GM23338 (cell line): ENCODE data around the gene KRT16. TPM values are rescaled to one million over a fixed set of nuclear protein-coding genes. Genes with fewer than 3 reads are reported as not detected.

Experiments used
- ATAC-seq: fragments of 200-7000 bp; cut with Tn5 transposase; 3 replicates; pipeline ENCODE4 v1.9.1; 2020
- DNase-seq: peaks from one replicate; pipeline ENCODE4 v3.0.0-alpha.2; 2015; ENCODE audit warnings: low spot score
- H2AFZ ChIP-seq: fragments of 200-600 bp; sonication (generic); 2 replicates; pipeline ENCODE4 v1.8.0; 2016; ENCODE audit warnings: antibody characterized with exemption, mild to moderate bottlenecking, moderate library complexity
- H3F3A ChIP-seq: fragments of 200-600 bp; sonication (generic); replicated peaks from 2 replicates; pipeline ENCODE4 v1.8.0; 2017; ENCODE audit warnings: antibody characterized with exemption, mixed run types, low read depth
- H3K27ac ChIP-seq: fragments of 200-600 bp; sonication (generic); 2 replicates; pipeline ENCODE4 v1.6.1; 2016; ENCODE audit warnings: low read depth
- H3K27me3 ChIP-seq: fragments of 200-600 bp; sonication (generic); 2 replicates; pipeline ENCODE4 v1.8.0; 2016; ENCODE audit warnings: mild to moderate bottlenecking, mixed run types, moderate library complexity; ENCODE audit not compliant: insufficient read depth
- H3K36me3 ChIP-seq: fragments of 200-600 bp; sonication (generic); 2 replicates; pipeline ENCODE4 v1.8.0; 2016; ENCODE audit warnings: mild to moderate bottlenecking; ENCODE audit not compliant: insufficient read depth
- H3K4me1 ChIP-seq: fragments of 200-600 bp; sonication (generic); 2 replicates; pipeline ENCODE4 v1.8.0; 2016; ENCODE audit warnings: mild to moderate bottlenecking, moderate library complexity; ENCODE audit not compliant: insufficient read depth
- H3K4me2 ChIP-seq: fragments of 200-600 bp; sonication (generic); 2 replicates; pipeline ENCODE4 v1.7.1; 2017; ENCODE audit warnings: mixed run types
- H3K4me3 ChIP-seq: fragments of 200-600 bp; sonication (generic); 2 replicates; pipeline ENCODE4 v1.6.1; 2016; ENCODE audit warnings: mixed run types
- H3K79me2 ChIP-seq: fragments of 200-600 bp; sonication (generic); replicated peaks from 2 replicates; pipeline ENCODE4 v1.8.0; 2017; ENCODE audit warnings: mild to moderate bottlenecking; ENCODE audit not compliant: insufficient read depth
- H3K9me2 ChIP-seq: fragments of 200-600 bp; sonication (generic); 2 replicates; pipeline ENCODE4 v1.8.0; 2017; ENCODE audit not compliant: insufficient read depth
- H4K20me1 ChIP-seq: fragments of 200-600 bp; sonication (generic); replicated peaks from 2 replicates; pipeline ENCODE4 v1.8.0; 2017; ENCODE audit warnings: mild to moderate bottlenecking; ENCODE audit not compliant: insufficient read depth
- H3K27ac Mint-ChIP-seq: 2 replicates; pipeline ENCODE4 v1.8.0; 2020; ENCODE audit warnings: inconsistent platforms, mild to moderate bottlenecking, moderate library complexity, mixed read lengths
- H3K27me3 Mint-ChIP-seq: 3 replicates; pipeline ENCODE4 v1.8.0; 2022; ENCODE audit warnings: low read depth, mild to moderate bottlenecking, moderate library complexity, mixed read lengths, inconsistent platforms; ENCODE audit not compliant: insufficient read depth, poor library complexity
- H3K36me3 Mint-ChIP-seq: 3 replicates; pipeline ENCODE4 v1.8.0; 2021; ENCODE audit warnings: low read depth, mild to moderate bottlenecking, inconsistent platforms, moderate library complexity, mixed read lengths
- H3K4me1 Mint-ChIP-seq: 3 replicates; pipeline ENCODE4 v1.8.0; 2020; ENCODE audit warnings: mild to moderate bottlenecking, inconsistent platforms, mixed read lengths
- H3K4me3 Mint-ChIP-seq: 3 replicates; pipeline ENCODE4 v1.8.0; 2021; ENCODE audit warnings: moderate library complexity, mild to moderate bottlenecking, inconsistent platforms, mixed read lengths
- H3K9me3 Mint-ChIP-seq: 3 replicates; pipeline ENCODE4 v1.8.0; 2020; ENCODE audit warnings: moderate library complexity, mild to moderate bottlenecking, inconsistent platforms, mixed read lengths
- CREB1 ChIP-seq: fragments of 250-450 bp; sonication (Bioruptor Pico); IDR thresholded peaks from 2 replicates; pipeline ENCODE4 v1.5.0; 2020; ENCODE audit warnings: low read depth, mild to moderate bottlenecking, moderate library complexity
- EZH2 ChIP-seq: fragments of 200-600 bp; sonication (generic); IDR thresholded peaks from one replicate; pipeline ENCODE4 v1.8.0; 2017; ENCODE audit warnings: antibody characterized with exemption, mild to moderate bottlenecking, low read depth; ENCODE audit not compliant: unreplicated experiment
- EZH2phosphoT487 ChIP-seq: fragments of 200-600 bp; sonication (generic); IDR thresholded peaks from one replicate; pipeline ENCODE4 v1.8.1; 2018; ENCODE audit warnings: antibody characterized with exemption; ENCODE audit not compliant: unreplicated experiment
- JUNB ChIP-seq: IDR thresholded peaks from one replicate; pipeline ENCODE4 v1.6.1; 2016; ENCODE audit warnings: antibody characterized with exemption; ENCODE audit not compliant: unreplicated experiment
- NANOG ChIP-seq: IDR thresholded peaks from 2 replicates; pipeline ENCODE4 v1.6.1; 2016; ENCODE audit warnings: antibody characterized with exemption, borderline replicate concordance
- POLR2AphosphoS5 ChIP-seq: IDR thresholded peaks from 2 replicates; pipeline ENCODE4 v1.6.1; 2016; ENCODE audit warnings: antibody characterized with exemption, low read depth
- STAT1 ChIP-seq: IDR thresholded peaks from one replicate; pipeline ENCODE4 v1.6.1; 2016; ENCODE audit warnings: antibody characterized with exemption; ENCODE audit not compliant: unreplicated experiment
- ZNF114 ChIP-seq: fragments of 250-450 bp; sonication (Bioruptor Pico); IDR thresholded peaks from 2 replicates; pipeline ENCODE4 v1.5.0; 2020; ENCODE audit warnings: mild to moderate bottlenecking, moderate library complexity
- ZNF331 ChIP-seq: fragments of 250-450 bp; sonication (Bioruptor Pico); IDR thresholded peaks from 2 replicates; pipeline ENCODE4 v1.5.0; 2020; ENCODE audit warnings: low read depth, mild to moderate bottlenecking, moderate library complexity
- polyA plus RNA-seq: library from polyadenylated mRNA; unstranded; fragments of >200 nt; fragmentation: Nextera tagmentation; extraction: Ambion mirVana; gene quantifications from 2 replicates; pipeline ENCODE4 v1.2.1, GENCODE V29; 2016
- total RNA-seq: library from RNA; depleted of rRNA; stranded (reverse); fragments of >200 nt; shearing (Covaris generic); gene quantifications from 2 replicates; pipeline ENCODE4 v1.2.3, GENCODE V29; 2014
- TF ChIP-seq, protein P1 (sequence below): IDR thresholded peaks from one replicate; pipeline ENCODE4 v1.6.1; 2018; ENCODE audit warnings: antibody characterized with exemption; ENCODE audit not compliant: unreplicated experiment
- TF ChIP-seq, protein P2 (sequence below), 2 experiments: fragments of 200-600 bp in 1 of 2; sonication (generic) in 1 of 2; conservative IDR thresholded peaks; 2 replicates each; pipeline versions ENCODE4 v1.5.1 to v1.6.1; 2016 to 2017; ENCODE audit warnings: antibody characterized with exemption in 2 of 2, low read depth in 2 of 2, mild to moderate bottlenecking in 2 of 2, moderate library complexity in 1 of 2
- TF ChIP-seq, protein P3 (sequence below): IDR thresholded peaks from 2 replicates; pipeline ENCODE4 v1.6.1; 2016; ENCODE audit warnings: antibody characterized with exemption
- TF ChIP-seq, protein P4 (sequence below): fragments of 250-450 bp; sonication (Bioruptor Pico); IDR thresholded peaks from 2 replicates; pipeline ENCODE4 v1.5.0; 2020; ENCODE audit warnings: mild to moderate bottlenecking, moderate library complexity

KRT16 gene
- total and polyA plus RNA-seq, 2 experiments from 2014 or later = not detected

DNA sequence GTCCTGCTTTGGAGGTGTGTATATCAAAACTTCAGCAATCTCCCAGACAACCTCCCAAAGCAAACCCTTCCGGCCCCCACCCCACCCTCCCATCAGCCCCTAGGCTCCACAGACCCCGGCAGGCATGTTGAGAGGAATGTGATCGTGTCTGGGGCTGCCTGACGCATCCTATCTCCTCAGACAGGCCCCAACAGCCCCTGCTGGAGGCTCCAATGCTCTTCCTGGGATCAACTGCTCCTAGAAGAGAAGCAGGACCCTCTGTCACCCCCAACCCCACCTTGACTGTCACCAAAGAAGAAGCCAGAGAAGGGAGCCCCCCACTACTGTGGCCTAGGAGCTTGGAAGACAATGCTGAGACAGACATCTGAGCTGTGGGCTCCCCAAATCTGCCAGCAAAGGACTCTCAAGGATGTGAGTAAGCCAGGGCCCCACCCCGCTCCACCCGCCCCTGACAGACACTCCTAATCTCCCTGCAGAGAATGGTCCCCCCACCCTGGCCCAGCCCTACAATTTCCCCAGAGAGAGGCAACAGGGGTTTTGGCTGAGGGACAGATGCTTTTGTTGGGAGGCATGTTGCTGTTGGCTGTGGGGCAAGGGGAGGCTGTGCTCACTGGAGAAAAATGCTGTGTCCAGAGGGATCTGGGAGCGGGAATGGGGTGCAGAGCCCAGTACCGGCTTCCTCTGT is 24.3 kb downstream of the KRT16 start:
- Histone ChIP-seq H3K27me3 (no peaks in the 10 kb centered on the region), H2AFZ (no peak overlapping the region), H3K4me2 (no peak overlapping the region), H3K9me2 (no peaks in the 10 kb centered on the region), H4K20me1 (no peaks in the 10 kb centered on the region), H3K36me3 (no peaks in the 10 kb centered on the region), H3K4me3 (no peak overlapping the region), H3K79me2 (no peaks in the 10 kb centered on the region), H3K27ac (no peak overlapping the region), H3K4me1 (no peaks in the 10 kb centered on the region), H3F3A (no peaks in the 10 kb centered on the region)
- Mint-ChIP-seq H3K27me3 (peaks cover 6% of the 10 kb centered on the region), H3K27ac (no peak overlapping the region), H3K9me3 (no peaks in the 10 kb centered on the region; the same call in 2 of the 3 replicates), H3K36me3 (no peaks in the 10 kb centered on the region; the same call in 2 of the 3 replicates), H3K4me1 (peaks cover 4% of the 10 kb centered on the region), H3K4me3 (no peak overlapping the region)
- no peak for ATAC-seq
- TF ChIP-seq STAT1 = no peak
- no peak for TF ChIP-seq ZNF331 (CRISPR knock-in tag)
- TF ChIP-seq, protein P1, sequence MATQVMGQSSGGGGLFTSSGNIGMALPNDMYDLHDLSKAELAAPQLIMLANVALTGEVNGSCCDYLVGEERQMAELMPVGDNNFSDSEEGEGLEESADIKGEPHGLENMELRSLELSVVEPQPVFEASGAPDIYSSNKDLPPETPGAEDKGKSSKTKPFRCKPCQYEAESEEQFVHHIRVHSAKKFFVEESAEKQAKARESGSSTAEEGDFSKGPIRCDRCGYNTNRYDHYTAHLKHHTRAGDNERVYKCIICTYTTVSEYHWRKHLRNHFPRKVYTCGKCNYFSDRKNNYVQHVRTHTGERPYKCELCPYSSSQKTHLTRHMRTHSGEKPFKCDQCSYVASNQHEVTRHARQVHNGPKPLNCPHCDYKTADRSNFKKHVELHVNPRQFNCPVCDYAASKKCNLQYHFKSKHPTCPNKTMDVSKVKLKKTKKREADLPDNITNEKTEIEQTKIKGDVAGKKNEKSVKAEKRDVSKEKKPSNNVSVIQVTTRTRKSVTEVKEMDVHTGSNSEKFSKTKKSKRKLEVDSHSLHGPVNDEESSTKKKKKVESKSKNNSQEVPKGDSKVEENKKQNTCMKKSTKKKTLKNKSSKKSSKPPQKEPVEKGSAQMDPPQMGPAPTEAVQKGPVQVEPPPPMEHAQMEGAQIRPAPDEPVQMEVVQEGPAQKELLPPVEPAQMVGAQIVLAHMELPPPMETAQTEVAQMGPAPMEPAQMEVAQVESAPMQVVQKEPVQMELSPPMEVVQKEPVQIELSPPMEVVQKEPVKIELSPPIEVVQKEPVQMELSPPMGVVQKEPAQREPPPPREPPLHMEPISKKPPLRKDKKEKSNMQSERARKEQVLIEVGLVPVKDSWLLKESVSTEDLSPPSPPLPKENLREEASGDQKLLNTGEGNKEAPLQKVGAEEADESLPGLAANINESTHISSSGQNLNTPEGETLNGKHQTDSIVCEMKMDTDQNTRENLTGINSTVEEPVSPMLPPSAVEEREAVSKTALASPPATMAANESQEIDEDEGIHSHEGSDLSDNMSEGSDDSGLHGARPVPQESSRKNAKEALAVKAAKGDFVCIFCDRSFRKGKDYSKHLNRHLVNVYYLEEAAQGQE = no peak
- no peak for TF ChIP-seq EZH2
- TF ChIP-seq ZNF114 (CRISPR knock-in tag) = no peak
- no peak for TF ChIP-seq NANOG
- TF ChIP-seq, protein P2, sequence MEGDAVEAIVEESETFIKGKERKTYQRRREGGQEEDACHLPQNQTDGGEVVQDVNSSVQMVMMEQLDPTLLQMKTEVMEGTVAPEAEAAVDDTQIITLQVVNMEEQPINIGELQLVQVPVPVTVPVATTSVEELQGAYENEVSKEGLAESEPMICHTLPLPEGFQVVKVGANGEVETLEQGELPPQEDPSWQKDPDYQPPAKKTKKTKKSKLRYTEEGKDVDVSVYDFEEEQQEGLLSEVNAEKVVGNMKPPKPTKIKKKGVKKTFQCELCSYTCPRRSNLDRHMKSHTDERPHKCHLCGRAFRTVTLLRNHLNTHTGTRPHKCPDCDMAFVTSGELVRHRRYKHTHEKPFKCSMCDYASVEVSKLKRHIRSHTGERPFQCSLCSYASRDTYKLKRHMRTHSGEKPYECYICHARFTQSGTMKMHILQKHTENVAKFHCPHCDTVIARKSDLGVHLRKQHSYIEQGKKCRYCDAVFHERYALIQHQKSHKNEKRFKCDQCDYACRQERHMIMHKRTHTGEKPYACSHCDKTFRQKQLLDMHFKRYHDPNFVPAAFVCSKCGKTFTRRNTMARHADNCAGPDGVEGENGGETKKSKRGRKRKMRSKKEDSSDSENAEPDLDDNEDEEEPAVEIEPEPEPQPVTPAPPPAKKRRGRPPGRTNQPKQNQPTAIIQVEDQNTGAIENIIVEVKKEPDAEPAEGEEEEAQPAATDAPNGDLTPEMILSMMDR (conservative IDR thresholded peaks at IDR 0.05; ENCODE audit: low read depth in 2 of 2) = no peak
- no peak for TF ChIP-seq POLR2AphosphoS5
- TF ChIP-seq, protein P3, sequence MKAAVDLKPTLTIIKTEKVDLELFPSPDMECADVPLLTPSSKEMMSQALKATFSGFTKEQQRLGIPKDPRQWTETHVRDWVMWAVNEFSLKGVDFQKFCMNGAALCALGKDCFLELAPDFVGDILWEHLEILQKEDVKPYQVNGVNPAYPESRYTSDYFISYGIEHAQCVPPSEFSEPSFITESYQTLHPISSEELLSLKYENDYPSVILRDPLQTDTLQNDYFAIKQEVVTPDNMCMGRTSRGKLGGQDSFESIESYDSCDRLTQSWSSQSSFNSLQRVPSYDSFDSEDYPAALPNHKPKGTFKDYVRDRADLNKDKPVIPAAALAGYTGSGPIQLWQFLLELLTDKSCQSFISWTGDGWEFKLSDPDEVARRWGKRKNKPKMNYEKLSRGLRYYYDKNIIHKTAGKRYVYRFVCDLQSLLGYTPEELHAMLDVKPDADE = no peak
- TF ChIP-seq CREB1 = no peak
- TF ChIP-seq JUNB = no peak
- TF ChIP-seq, protein P4, sequence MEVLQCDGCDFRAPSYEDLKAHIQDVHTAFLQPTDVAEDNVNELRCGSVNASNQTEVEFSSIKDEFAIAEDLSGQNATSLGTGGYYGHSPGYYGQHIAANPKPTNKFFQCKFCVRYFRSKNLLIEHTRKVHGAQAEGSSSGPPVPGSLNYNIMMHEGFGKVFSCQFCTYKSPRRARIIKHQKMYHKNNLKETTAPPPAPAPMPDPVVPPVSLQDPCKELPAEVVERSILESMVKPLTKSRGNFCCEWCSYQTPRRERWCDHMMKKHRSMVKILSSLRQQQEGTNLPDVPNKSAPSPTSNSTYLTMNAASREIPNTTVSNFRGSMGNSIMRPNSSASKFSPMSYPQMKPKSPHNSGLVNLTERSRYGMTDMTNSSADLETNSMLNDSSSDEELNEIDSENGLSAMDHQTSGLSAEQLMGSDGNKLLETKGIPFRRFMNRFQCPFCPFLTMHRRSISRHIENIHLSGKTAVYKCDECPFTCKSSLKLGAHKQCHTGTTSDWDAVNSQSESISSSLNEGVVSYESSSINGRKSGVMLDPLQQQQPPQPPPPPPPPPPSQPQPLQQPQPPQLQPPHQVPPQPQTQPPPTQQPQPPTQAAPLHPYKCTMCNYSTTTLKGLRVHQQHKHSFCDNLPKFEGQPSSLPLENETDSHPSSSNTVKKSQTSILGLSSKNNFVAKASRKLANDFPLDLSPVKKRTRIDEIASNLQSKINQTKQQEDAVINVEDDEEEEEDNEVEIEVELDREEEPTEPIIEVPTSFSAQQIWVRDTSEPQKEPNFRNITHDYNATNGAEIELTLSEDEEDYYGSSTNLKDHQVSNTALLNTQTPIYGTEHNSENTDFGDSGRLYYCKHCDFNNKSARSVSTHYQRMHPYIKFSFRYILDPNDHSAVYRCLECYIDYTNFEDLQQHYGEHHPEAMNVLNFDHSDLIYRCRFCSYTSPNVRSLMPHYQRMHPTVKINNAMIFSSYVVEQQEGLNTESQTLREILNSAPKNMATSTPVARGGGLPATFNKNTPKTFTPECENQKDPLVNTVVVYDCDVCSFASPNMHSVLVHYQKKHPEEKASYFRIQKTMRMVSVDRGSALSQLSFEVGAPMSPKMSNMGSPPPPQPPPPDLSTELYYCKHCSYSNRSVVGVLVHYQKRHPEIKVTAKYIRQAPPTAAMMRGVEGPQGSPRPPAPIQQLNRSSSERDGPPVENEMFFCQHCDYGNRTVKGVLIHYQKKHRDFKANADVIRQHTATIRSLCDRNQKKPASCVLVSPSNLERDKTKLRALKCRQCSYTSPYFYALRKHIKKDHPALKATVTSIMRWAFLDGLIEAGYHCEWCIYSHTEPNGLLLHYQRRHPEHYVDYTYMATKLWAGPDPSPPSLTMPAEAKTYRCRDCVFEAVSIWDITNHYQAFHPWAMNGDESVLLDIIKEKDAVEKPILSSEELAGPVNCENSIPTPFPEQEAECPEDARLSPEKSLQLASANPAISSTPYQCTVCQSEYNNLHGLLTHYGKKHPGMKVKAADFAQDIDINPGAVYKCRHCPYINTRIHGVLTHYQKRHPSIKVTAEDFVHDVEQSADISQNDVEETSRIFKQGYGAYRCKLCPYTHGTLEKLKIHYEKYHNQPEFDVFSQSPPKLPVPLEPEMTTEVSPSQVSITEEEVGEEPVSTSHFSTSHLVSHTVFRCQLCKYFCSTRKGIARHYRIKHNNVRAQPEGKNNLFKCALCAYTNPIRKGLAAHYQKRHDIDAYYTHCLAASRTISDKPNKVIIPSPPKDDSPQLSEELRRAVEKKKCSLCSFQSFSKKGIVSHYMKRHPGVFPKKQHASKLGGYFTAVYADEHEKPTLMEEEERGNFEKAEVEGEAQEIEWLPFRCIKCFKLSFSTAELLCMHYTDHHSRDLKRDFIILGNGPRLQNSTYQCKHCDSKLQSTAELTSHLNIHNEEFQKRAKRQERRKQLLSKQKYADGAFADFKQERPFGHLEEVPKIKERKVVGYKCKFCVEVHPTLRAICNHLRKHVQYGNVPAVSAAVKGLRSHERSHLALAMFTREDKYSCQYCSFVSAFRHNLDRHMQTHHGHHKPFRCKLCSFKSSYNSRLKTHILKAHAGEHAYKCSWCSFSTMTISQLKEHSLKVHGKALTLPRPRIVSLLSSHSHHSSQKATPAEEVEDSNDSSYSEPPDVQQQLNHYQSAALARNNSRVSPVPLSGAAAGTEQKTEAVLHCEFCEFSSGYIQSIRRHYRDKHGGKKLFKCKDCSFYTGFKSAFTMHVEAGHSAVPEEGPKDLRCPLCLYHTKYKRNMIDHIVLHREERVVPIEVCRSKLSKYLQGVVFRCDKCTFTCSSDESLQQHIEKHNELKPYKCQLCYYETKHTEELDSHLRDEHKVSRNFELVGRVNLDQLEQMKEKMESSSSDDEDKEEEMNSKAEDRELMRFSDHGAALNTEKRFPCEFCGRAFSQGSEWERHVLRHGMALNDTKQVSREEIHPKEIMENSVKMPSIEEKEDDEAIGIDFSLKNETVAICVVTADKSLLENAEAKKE (CRISPR knock-in tag) = no peak
- TF ChIP-seq EZH2phosphoT487 = no peak
- DNase-seq = no peak
